Tibial nerve (tissue), 4 donors: ENCODE results near the gene LPAR1. TPM values are rescaled to one million over a fixed set of nuclear protein-coding genes. Genes with fewer than 3 reads are reported as not detected.

Experiments used
- DNase-seq, 2 donors: peaks; one replicate each; pipeline ENCODE4 v3.0.0-alpha.2; 2019; ENCODE audit warnings: low spot score in 2 of 2
- H3K27ac ChIP-seq, 4 donors: fragments of 200-600 bp; sonication (generic) in 3 of 4; one replicate each; pipeline ENCODE4 v1.5.1; 2017 to 2019; ENCODE audit warnings: mild to moderate bottlenecking in 1 of 4
- H3K27me3 ChIP-seq, 2 donors: fragments of 200-600 bp; sonication (generic) in 1 of 2; one replicate each; pipeline versions ENCODE4 v1.5.1 to v1.6.0; 2017 to 2019
- H3K36me3 ChIP-seq, 3 donors: fragments of 200-600 bp; sonication (generic); one replicate each; pipeline ENCODE4 v1.5.1; 2018 to 2019
- H3K4me1 ChIP-seq, 4 donors: fragments of 200-600 bp; sonication (generic) in 3 of 4; one replicate each; pipeline ENCODE4 v1.5.1; 2017 to 2019
- H3K4me3 ChIP-seq, 4 donors: fragments of 200-600 bp; sonication (generic) in 3 of 4; one replicate each; pipeline ENCODE4 v1.5.1; 2017 to 2019; ENCODE audit warnings: mild to moderate bottlenecking in 1 of 4, moderate library complexity in 1 of 4
- H3K9me3 ChIP-seq, 4 donors: fragments of 200-600 bp; sonication (generic) in 3 of 4; one replicate each; pipeline ENCODE4 v1.5.1; 2017 to 2019
- EP300 ChIP-seq, 2 donors: sonication (generic); formaldehyde crosslinking; IDR thresholded peaks; one replicate each; pipeline ENCODE4 v1.6.1; 2017; ENCODE audit warnings: antibody characterized with exemption in 2 of 2, mild to moderate bottlenecking in 1 of 2
- POLR2A ChIP-seq, 2 donors: fragments of 450-650 bp; IDR thresholded peaks; one replicate each; pipeline ENCODE4 v1.6.1; 2017; ENCODE audit warnings: antibody characterized with exemption in 2 of 2, mild to moderate bottlenecking in 2 of 2, moderate library complexity in 2 of 2
- WGBS, 2 donors: methylation state at CpG; one replicate each; pipeline ENCODE4 v1.1.5; 2018; 5-methylcytosine and 5-hydroxymethylcytosine counted together
- total RNA-seq, 4 donors: library from RNA; depleted of rRNA; stranded (reverse); fragments of >200 nt; gene quantifications; one replicate each; pipeline ENCODE4 v1.1.0, GENCODE V29; 2016
- TF ChIP-seq, protein P1 (sequence below), 5 experiments: fragments of 200-600 bp in 3 of 5; fragments of 450-650 bp in 2 of 5; sonication (generic) in 3 of 5; IDR thresholded peaks; one replicate each; pipeline ENCODE4 v1.5.1; 2016 to 2019; ENCODE audit warnings: antibody characterized with exemption in 5 of 5, mild to moderate bottlenecking in 3 of 5, moderate library complexity in 2 of 5

The LPAR1 gene
- total RNA-seq, 4 donors from 2014 or later, result 156 to 238 (median 199) TPM

DNA sequence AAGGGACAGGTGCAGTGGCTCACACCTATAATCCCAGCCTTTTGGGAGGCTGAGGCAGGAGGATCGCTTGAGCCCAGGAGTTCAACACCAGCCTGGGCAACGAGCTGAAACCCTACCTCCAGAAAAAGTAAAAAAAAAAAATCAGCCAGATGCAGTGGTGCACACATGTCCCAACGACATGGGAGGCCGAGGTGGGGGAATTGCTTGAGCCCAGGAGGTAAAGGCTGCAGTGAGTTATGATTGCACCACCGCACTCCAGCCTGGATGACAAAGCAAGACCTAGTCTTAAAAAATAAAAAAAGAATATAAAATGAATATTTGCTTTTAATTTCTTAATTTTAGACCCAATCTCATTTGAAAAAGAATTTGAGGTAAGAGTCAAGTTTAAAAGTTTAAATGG is 143.5 kb downstream of the LPAR1 start:
- peak overlapping the region in 2 of 4 donors; percentile 62 to 77 for H3K27ac ChIP-seq
- no peaks in the 10 kb centered on the region for H3K9me3 ChIP-seq
- H3K36me3 ChIP-seq, result no peaks in the 10 kb centered on the region
- no peaks in the 10 kb centered on the region for H3K27me3 ChIP-seq
- TF ChIP-seq, protein P1, sequence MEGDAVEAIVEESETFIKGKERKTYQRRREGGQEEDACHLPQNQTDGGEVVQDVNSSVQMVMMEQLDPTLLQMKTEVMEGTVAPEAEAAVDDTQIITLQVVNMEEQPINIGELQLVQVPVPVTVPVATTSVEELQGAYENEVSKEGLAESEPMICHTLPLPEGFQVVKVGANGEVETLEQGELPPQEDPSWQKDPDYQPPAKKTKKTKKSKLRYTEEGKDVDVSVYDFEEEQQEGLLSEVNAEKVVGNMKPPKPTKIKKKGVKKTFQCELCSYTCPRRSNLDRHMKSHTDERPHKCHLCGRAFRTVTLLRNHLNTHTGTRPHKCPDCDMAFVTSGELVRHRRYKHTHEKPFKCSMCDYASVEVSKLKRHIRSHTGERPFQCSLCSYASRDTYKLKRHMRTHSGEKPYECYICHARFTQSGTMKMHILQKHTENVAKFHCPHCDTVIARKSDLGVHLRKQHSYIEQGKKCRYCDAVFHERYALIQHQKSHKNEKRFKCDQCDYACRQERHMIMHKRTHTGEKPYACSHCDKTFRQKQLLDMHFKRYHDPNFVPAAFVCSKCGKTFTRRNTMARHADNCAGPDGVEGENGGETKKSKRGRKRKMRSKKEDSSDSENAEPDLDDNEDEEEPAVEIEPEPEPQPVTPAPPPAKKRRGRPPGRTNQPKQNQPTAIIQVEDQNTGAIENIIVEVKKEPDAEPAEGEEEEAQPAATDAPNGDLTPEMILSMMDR (IDR thresholded peaks at IDR 0.05), result no peak
- TF ChIP-seq EP300 (IDR thresholded peaks at IDR 0.05) (no peak), POLR2A (IDR thresholded peaks at IDR 0.05) (no peak)
- H3K4me3 ChIP-seq, result no peak overlapping the region
- 82 to 86% methylated on average over 5 of the region's 5 CpGs for whole genome bisulfite sequencing, 2 donors
- H3K4me1 ChIP-seq, result peaks cover 0 to 76% (median 19%) of the 10 kb centered on the region in 4 donors
- DNase-seq, result no peak

DNA sequence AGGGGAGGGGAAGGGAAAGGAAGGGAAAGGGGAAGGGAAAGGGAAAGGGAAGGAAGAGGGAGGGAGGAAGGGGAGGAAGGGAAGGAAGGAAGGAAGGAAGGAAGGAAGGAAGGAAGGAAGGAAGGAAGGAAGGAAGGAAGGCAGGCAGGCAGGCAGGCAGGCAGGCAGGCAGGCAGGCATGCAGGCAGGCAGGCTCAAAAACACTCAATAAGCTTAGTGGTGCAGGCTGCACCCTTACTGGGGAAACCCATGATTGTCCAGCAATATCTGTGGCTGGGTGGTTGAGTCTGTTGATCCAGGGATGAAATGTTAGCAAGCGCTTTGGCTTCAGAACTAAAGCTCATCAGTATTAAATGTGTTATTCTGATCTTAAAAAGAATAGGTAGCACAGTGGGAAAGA is 145.6 kb downstream of the LPAR1 start:
- Histone ChIP-seq H3K27ac (peak overlapping the region in 2 of 4 donors; percentile 44 to 62), H3K9me3 (no peaks in the 10 kb centered on the region), H3K4me1 (peaks cover 0 to 61% (median 16%) of the 10 kb centered on the region in 4 donors), H3K4me3 (no peak overlapping the region), H3K36me3 (no peaks in the 10 kb centered on the region), H3K27me3 (no peaks in the 10 kb centered on the region)
- WGBS, 2 donors, result 97 to 100% methylated on average over 1 of the region's 1 CpG
- TF ChIP-seq EP300 (IDR thresholded peaks at IDR 0.05) (no peak), POLR2A (IDR thresholded peaks at IDR 0.05) (no peak)
- TF ChIP-seq, protein P1 (IDR thresholded peaks at IDR 0.05), result no peak
- no peak for DNase-seq

GRCh38 chr9:110891760-110892159 is 146.5 kb downstream of the LPAR1 start:
- Histone ChIP-seq H3K27me3 (no peaks in the 10 kb centered on the region), H3K9me3 (no peaks in the 10 kb centered on the region), H3K4me3 (no peak overlapping the region), H3K4me1 (peaks cover 0 to 63% (median 20%) of the 10 kb centered on the region in 4 donors), H3K27ac (peak overlapping the region in 2 of 4 donors; percentile 44 to 57), H3K36me3 (no peaks in the 10 kb centered on the region)
- WGBS, 2 donors, result 75 to 80% methylated on average over 3 of the region's 3 CpGs
- no peak for DNase-seq
- TF ChIP-seq EP300 (IDR thresholded peaks at IDR 0.05) (peak in 1 of 2 donors; percentile 28), POLR2A (IDR thresholded peaks at IDR 0.05) (no peak)
- TF ChIP-seq, protein P1 (IDR thresholded peaks at IDR 0.05), result no peak

GRCh38 chr9:110890416-110890815 is 147.9 kb downstream of the LPAR1 start:
- no peak for DNase-seq
- no peaks in the 10 kb centered on the region for H3K27me3 ChIP-seq
- H3K4me1 ChIP-seq, result peaks cover 0 to 64% (median 18%) of the 10 kb centered on the region in 4 donors
- H3K27ac ChIP-seq, result peak overlapping the region in 2 of 4 donors; percentile 19 to 82
- no peaks in the 10 kb centered on the region for H3K9me3 ChIP-seq
- TF ChIP-seq EP300 (IDR thresholded peaks at IDR 0.05) (no peak), POLR2A (IDR thresholded peaks at IDR 0.05) (no peak)
- TF ChIP-seq, protein P1 (IDR thresholded peaks at IDR 0.05), result no peak
- no peaks in the 10 kb centered on the region for H3K36me3 ChIP-seq
- H3K4me3 ChIP-seq, result no peak overlapping the region

DNA sequence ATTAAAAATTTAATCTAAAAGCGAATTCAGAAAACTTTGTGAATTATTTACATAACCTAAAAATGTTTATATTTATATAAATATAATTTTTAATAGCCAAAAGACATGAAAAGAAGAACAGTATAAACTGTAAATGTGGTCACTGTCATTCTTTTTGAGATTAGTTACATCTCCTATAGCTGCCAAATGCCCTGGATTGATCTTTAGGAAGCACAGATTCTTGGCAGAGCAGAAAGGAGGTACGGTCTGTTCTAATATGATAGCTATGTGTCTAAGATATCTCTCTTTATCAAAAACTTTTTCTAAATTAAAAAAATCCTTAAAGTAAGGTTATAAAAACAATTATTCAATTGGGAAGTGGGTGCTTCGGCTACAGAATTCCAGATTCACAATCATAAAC is 151.0 kb downstream of the LPAR1 start:
- DNase-seq, result no peak
- Histone ChIP-seq H3K27me3 (no peaks in the 10 kb centered on the region), H3K9me3 (no peaks in the 10 kb centered on the region), H3K27ac (peak overlapping the region in 2 of 4 donors; percentile 66 to 82), H3K4me1 (peaks cover 0 to 59% (median 15%) of the 10 kb centered on the region in 4 donors), H3K4me3 (no peak overlapping the region), H3K36me3 (no peaks in the 10 kb centered on the region)
- TF ChIP-seq, protein P1 (IDR thresholded peaks at IDR 0.05), result no peak
- no peak for TF ChIP-seq POLR2A (IDR thresholded peaks at IDR 0.05)
- no peak for TF ChIP-seq EP300 (IDR thresholded peaks at IDR 0.05)
- WGBS, 2 donors, result 62% methylated on average over 3 of the region's 3 CpGs
